Keratinocyte (primary cell): ENCODE results near the gene PTPRN2. TPM values are rescaled to one million over a fixed set of nuclear protein-coding genes. Genes with fewer than 3 reads are reported as not detected.

ENCODE experiments used
- DNase-seq: peaks from one replicate; pipeline ENCODE4 v3.0.0-alpha.2; 2011; ENCODE audit warnings: low read depth, missing footprints, low spot score
- FAIRE-seq: peaks from 2 replicates; lab custom pipeline; 2011; peaks lifted over from hg19 to GRCh38; lab: Jason Lieb, UNC
- H2AFZ ChIP-seq: 2 replicates; pipeline ENCODE4 v1.6.0; 2012; ENCODE audit warnings: low read length, control low read depth, inconsistent platforms; ENCODE audit not compliant: control insufficient read depth
- H3K27ac ChIP-seq: 2 replicates; pipeline ENCODE4 v1.5.1; 2011; ENCODE audit warnings: low read length; ENCODE audit not compliant: control insufficient read depth, insufficient read depth
- H3K27me3 ChIP-seq: 3 replicates; pipeline ENCODE4 v1.6.0; 2011; ENCODE audit warnings: low read length; ENCODE audit not compliant: control insufficient read depth, insufficient read depth; ENCODE audit errors: extremely low read depth
- H3K36me3 ChIP-seq, 2 experiments: 2 replicates in 1 of 2; 3 replicates in 1 of 2; pipeline ENCODE4 v1.5.1; 2011; ENCODE audit warnings: low read length in 2 of 2, mild to moderate bottlenecking in 1 of 2; ENCODE audit not compliant: control insufficient read depth in 2 of 2, insufficient read depth in 2 of 2; ENCODE audit errors: extremely low read depth in 1 of 2
- H3K4me1 ChIP-seq: 3 replicates; pipeline ENCODE4 v1.5.1; 2011; ENCODE audit warnings: low read length; ENCODE audit not compliant: control insufficient read depth, insufficient read depth; ENCODE audit errors: extremely low read depth
- H3K4me2 ChIP-seq: 3 replicates; pipeline ENCODE4 v1.6.0; 2011; ENCODE audit warnings: low read depth, low read length; ENCODE audit not compliant: control insufficient read depth, insufficient read depth; ENCODE audit errors: extremely low read depth
- H3K4me3 ChIP-seq, 3 experiments: fragments of 200-600 bp in 1 of 3; sonication (generic) in 1 of 3; 2 replicates in 2 of 3; 3 replicates in 1 of 3; pipeline ENCODE4 v1.5.1; 2011 to 2016; ENCODE audit warnings: low read length in 3 of 3, mild to moderate bottlenecking in 3 of 3, control low read depth in 2 of 3, inconsistent platforms in 1 of 3, low read depth in 1 of 3, mixed read lengths in 1 of 3, mixed run types in 1 of 3, moderate library complexity in 1 of 3; ENCODE audit not compliant: control insufficient read depth in 2 of 3, insufficient read depth in 2 of 3; ENCODE audit errors: extremely low read depth in 1 of 3
- H3K79me2 ChIP-seq: 2 replicates; pipeline ENCODE4 v1.6.0; 2012; ENCODE audit warnings: low read length; ENCODE audit not compliant: control insufficient read depth, insufficient read depth
- H3K9ac ChIP-seq: 3 replicates; pipeline ENCODE4 v1.6.0; 2011; ENCODE audit warnings: low read length; ENCODE audit not compliant: control insufficient read depth, insufficient read depth; ENCODE audit errors: extremely low read depth
- H3K9me1 ChIP-seq: 3 replicates; pipeline ENCODE4 v1.6.0; 2011; ENCODE audit warnings: low read length; ENCODE audit not compliant: control insufficient read depth, insufficient read depth; ENCODE audit errors: extremely low read depth
- H3K9me3 ChIP-seq: 2 replicates; pipeline ENCODE4 v1.5.1; 2012; ENCODE audit warnings: low read depth, low read length; ENCODE audit not compliant: control insufficient read depth
- H4K20me1 ChIP-seq: 3 replicates; pipeline ENCODE4 v1.6.0; 2011; ENCODE audit warnings: low read length; ENCODE audit not compliant: control insufficient read depth, insufficient read depth; ENCODE audit errors: extremely low read depth
- EZH2 ChIP-seq: IDR thresholded peaks from one replicate; pipeline ENCODE4 v1.6.1; 2012; ENCODE audit warnings: inconsistent platforms, mild to moderate bottlenecking, low read length, moderate library complexity
- dilution Hi-C: fragments of 300-500 bp; cut with MboI; formaldehyde crosslinking; loops from one replicate; pipeline ENCODE4 v1.7.0; 2020; ENCODE audit warnings: low sequenced_read_pairs; ENCODE audit not compliant: extremely low pct_ligation_motif_present
- polyA plus RNA-seq, 5 experiments: library from polyadenylated mRNA; depleted of rRNA in 3 of 5; stranded (reverse) in 3 of 5; stranded (forward) in 1 of 5; unstranded in 1 of 5; fragments of >200 nt; gene quantifications; 1 replicate in 1 of 5; 2 replicates in 3 of 5; 3 replicates in 1 of 5; pipeline versions ENCODE4 v1.2.1 to v1.2.3, GENCODE V29; 2011 to 2012; ENCODE audit warnings: missing spikeins in 2 of 5, low read depth in 1 of 5, low replicate concordance in 1 of 5
- TF ChIP-seq, protein P1 (sequence below), 3 experiments: IDR thresholded peaks in 1 of 3; conservative IDR thresholded peaks in 1 of 3; optimal IDR thresholded peaks in 1 of 3; 2 replicates in 2 of 3; 3 replicates in 1 of 3; pipeline versions ENCODE3 to v1.5.1; 2011; ENCODE audit warnings: low read length in 3 of 3, mild to moderate bottlenecking in 3 of 3, moderate library complexity in 2 of 3, control low read depth in 1 of 3, inconsistent platforms in 1 of 3; ENCODE audit not compliant: insufficient read depth in 2 of 3; ENCODE audit errors: extremely low read depth in 1 of 3

Gene PTPRN2
- polyA plus RNA-seq, 1 donor (not counting 4 experiments of a cell fraction or from before 2014, with no cell fraction given), result not detected

DNA sequence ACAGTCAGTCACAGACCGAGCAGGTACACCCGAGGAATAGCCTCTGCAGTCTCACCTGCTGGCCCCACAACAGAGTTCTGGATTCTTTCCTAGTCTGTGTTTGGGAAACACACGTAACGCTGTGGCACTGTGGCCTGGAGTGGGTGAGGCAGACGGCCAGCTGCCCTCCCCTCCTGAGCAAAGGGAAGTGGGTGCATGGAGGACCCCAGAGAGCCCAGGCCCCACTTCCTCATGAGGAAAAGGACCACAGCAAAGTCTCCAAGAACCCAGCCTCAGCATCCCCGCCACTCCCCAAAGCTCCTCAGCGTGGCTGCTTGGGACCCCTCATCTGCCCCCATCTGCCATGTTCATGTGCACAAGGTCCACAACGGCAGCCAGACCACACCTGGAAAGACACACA, 530.2 kb downstream of the PTPRN2 start:
- Histone ChIP-seq H3K9me1 (no peaks in the 10 kb centered on the region), H3K27ac (no peak overlapping the region), H3K4me1 (no peaks in the 10 kb centered on the region), H3K36me3 (no peaks in the 10 kb centered on the region), H3K9ac (no peak overlapping the region), H3K27me3 (no peaks in the 10 kb centered on the region), H3K79me2 (no peaks in the 10 kb centered on the region), H3K4me3 (no peak overlapping the region), H4K20me1 (no peaks in the 10 kb centered on the region), H2AFZ (no peak overlapping the region), H3K4me2 (no peak overlapping the region), H3K9me3 (peaks cover 23% of the 10 kb centered on the region)
- dilution Hi-C loops, result no loop called here
- TF ChIP-seq, protein P1, sequence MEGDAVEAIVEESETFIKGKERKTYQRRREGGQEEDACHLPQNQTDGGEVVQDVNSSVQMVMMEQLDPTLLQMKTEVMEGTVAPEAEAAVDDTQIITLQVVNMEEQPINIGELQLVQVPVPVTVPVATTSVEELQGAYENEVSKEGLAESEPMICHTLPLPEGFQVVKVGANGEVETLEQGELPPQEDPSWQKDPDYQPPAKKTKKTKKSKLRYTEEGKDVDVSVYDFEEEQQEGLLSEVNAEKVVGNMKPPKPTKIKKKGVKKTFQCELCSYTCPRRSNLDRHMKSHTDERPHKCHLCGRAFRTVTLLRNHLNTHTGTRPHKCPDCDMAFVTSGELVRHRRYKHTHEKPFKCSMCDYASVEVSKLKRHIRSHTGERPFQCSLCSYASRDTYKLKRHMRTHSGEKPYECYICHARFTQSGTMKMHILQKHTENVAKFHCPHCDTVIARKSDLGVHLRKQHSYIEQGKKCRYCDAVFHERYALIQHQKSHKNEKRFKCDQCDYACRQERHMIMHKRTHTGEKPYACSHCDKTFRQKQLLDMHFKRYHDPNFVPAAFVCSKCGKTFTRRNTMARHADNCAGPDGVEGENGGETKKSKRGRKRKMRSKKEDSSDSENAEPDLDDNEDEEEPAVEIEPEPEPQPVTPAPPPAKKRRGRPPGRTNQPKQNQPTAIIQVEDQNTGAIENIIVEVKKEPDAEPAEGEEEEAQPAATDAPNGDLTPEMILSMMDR (optimal IDR thresholded peaks at IDR 0.05 in 1 of 3, IDR thresholded peaks at IDR 0.05 in 1 of 3, conservative IDR thresholded peaks at IDR 0.05 in 1 of 3; ENCODE audit: extremely low read depth in 1 of 3, insufficient read depth in 2 of 3, low read length in 3 of 3), result no peak
- no peak for TF ChIP-seq EZH2
- DNase-seq (no peak), FAIRE-seq (no peak)

DNA sequence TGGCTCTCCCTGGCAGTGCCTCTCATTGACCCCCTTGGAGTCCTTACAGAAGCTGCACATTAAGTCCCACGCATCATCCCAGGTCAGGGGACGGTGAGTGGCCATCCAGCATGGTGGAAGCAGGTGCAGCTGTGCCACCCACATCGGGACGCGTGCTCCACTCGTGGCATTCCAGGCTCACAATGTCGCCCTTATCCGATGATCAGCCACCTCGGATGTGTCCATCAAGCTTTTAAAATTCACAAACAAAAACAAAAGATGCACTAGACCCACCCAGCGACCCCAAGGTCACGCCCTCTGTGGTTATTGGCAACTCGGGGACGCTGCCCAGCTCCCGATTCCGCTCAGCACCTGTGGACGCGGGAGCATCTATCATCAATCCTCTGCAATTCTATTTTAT, 530.9 kb downstream of the PTPRN2 start:
- FAIRE-seq (no peak), DNase-seq (no peak)
- H3K4me2 ChIP-seq, result no peak overlapping the region
- H3K79me2 ChIP-seq, result no peaks in the 10 kb centered on the region
- no peaks in the 10 kb centered on the region for H3K36me3 ChIP-seq
- peaks cover 19% of the 10 kb centered on the region for H3K9me3 ChIP-seq
- no peaks in the 10 kb centered on the region for H3K27me3 ChIP-seq
- H3K27ac ChIP-seq, result no peak overlapping the region
- H3K9me1 ChIP-seq, result no peaks in the 10 kb centered on the region
- H3K9ac ChIP-seq, result no peak overlapping the region
- dilution Hi-C loops, result no loop called here
- H3K4me1 ChIP-seq, result no peaks in the 10 kb centered on the region
- H4K20me1 ChIP-seq, result no peaks in the 10 kb centered on the region
- TF ChIP-seq, protein P1 (optimal IDR thresholded peaks at IDR 0.05 in 1 of 3, IDR thresholded peaks at IDR 0.05 in 1 of 3, conservative IDR thresholded peaks at IDR 0.05 in 1 of 3; ENCODE audit: extremely low read depth in 1 of 3, insufficient read depth in 2 of 3, low read length in 3 of 3), result no peak
- TF ChIP-seq EZH2, result no peak
- no peak overlapping the region for H3K4me3 ChIP-seq
- no peak overlapping the region for H2AFZ ChIP-seq
